ENCODE results near the gene MNT.

DNA sequence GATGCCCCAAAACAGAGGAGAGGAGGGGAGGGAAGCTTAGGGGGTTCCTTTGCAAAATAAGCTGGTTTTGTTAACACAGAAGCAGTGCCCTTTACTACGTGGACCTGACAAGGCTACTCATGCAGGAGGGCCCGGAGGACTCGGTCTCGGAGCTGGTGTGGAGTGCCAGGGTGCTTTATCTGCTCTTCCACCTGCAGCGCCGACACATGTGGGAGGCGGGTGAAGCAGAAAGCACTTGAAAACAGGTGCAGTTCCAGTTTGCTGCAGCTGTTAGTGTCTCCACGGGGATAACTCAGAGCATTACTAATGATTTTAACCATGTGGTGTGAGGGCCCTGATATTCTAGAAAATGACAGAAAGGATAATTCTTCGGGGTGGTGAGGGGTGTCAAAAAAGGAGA lies 35.0 kb upstream of the MNT start:
- TF ChIP-seq CTCF (IDR thresholded peaks at IDR 0.05), result no peak
- no peak for TF ChIP-seq POLR2A (IDR thresholded peaks at IDR 0.05)
